ENCODE measurements around the gene ATP6V1F. TPM values are rescaled to one million over a fixed set of nuclear protein-coding genes. Genes with fewer than 3 reads are reported as not detected.
"Not testable (repeated sequence)": the region's sequence is repeated elsewhere in the genome, so short reads cannot be mapped to it uniquely, and the experiment has no call there.

Gene ATP6V1F
- total RNA-seq, 1 experiment from 2014 or later: 97.0 TPM

GRCh38 chr7:128911423-128912031, 48.9 kb downstream of the ATP6V1F start:
- H3K4me3 ChIP-seq: no peak overlapping the region
- no peaks in the 10 kb centered on the region for H3K36me3 ChIP-seq
- DNase-seq: no peak
- H3K27me3 ChIP-seq: no peaks in the 10 kb centered on the region
- no peaks in the 10 kb centered on the region for H3K9me3 ChIP-seq

GRCh38 chr7:128912281-128912680, 49.6 kb downstream of the ATP6V1F start:
- Histone ChIP-seq H3K36me3 (no peaks in the 10 kb centered on the region), H3K9me3 (no peaks in the 10 kb centered on the region), H3K4me3 (no peak overlapping the region), H3K27me3 (no peaks in the 10 kb centered on the region)
- no peak for DNase-seq

- not testable (repeated sequence) for DNase-seq, H3K9me3 ChIP-seq, H3K4me3 ChIP-seq, H3K27me3 ChIP-seq, H3K36me3 ChIP-seq
Measured at GRCh38 chr7:128912709-128913495, 50.2 kb downstream of the ATP6V1F start.

- H3K27me3 ChIP-seq: no peaks in the 10 kb centered on the region
- DNase-seq: no peak
- no peaks in the 10 kb centered on the region for H3K9me3 ChIP-seq
- H3K4me3 ChIP-seq: no peak overlapping the region
- no peaks in the 10 kb centered on the region for H3K36me3 ChIP-seq
Measured at GRCh38 chr7:128913870-128914565, 51.4 kb downstream of the ATP6V1F start.

- H3K4me3 ChIP-seq: no peak overlapping the region
- no peaks in the 10 kb centered on the region for H3K36me3 ChIP-seq
- no peaks in the 10 kb centered on the region for H3K9me3 ChIP-seq
- no peaks in the 10 kb centered on the region for H3K27me3 ChIP-seq
- DNase-seq: no peak
Measured at GRCh38 chr7:128914566-128915151, 52.0 kb downstream of the ATP6V1F start.

GRCh38 chr7:128915271-128915819, 52.7 kb downstream of the ATP6V1F start:
- Histone ChIP-seq H3K36me3 (no peaks in the 10 kb centered on the region), H3K4me3 (no peak overlapping the region), H3K9me3 (no peaks in the 10 kb centered on the region), H3K27me3 (no peaks in the 10 kb centered on the region)
- no peak for DNase-seq

Other genes starting within 250 kb of the ATP6V1F start
- gene GARIN1A, start 190.6 kb upstream of the ATP6V1F start, total RNA-seq (2014; rRNA removed; shearing (Covaris generic); ENCODE audit: low replicate concordance): 0.02 and 0.46 TPM in 2 replicates
- 118 and 161 TPM in 2 replicates for gene CALU, start 123.5 kb upstream of the ATP6V1F start, total RNA-seq (2014; rRNA removed; shearing (Covaris generic); ENCODE audit: low replicate concordance)
- not detected in 2 replicates for gene OPN1SW, start 87.1 kb upstream of the ATP6V1F start, total RNA-seq (2014; rRNA removed; shearing (Covaris generic); ENCODE audit: low replicate concordance)
- gene CCDC136, start 70.9 kb upstream of the ATP6V1F start, total RNA-seq (2014; rRNA removed; shearing (Covaris generic); ENCODE audit: low replicate concordance): 0.53 TPM in 1 of 2 replicates, not detected in the other
- gene FLNC, start 32.5 kb upstream of the ATP6V1F start, total RNA-seq (2014; rRNA removed; shearing (Covaris generic); ENCODE audit: low replicate concordance): 71.1 and 93.1 TPM in 2 replicates
- gene KCP, start 47.9 kb downstream of the ATP6V1F start, total RNA-seq (2014; rRNA removed; shearing (Covaris generic); ENCODE audit: low replicate concordance): not detected in 2 replicates
- gene IRF5, start 75.1 kb downstream of the ATP6V1F start, total RNA-seq (2014; rRNA removed; shearing (Covaris generic); ENCODE audit: low replicate concordance): 0.89 and 2.4 TPM in 2 replicates
- 23.9 and 24.5 TPM in 2 replicates for gene TNPO3, start 192.3 kb downstream of the ATP6V1F start, total RNA-seq (2014; rRNA removed; shearing (Covaris generic); ENCODE audit: low replicate concordance)

Data from MG63 (cell line).